Body of pancreas (tissue), 4 donors: Measurements from ENCODE around the gene GDPD4.

Experiments used
- POLR2A ChIP-seq, 3 donors: fragments of 450-650 bp; IDR thresholded peaks; one replicate each; pipeline ENCODE4 v1.6.1; 2016; ENCODE audit warnings: antibody characterized with exemption in 3 of 3, mild to moderate bottlenecking in 2 of 3
- TF ChIP-seq, protein P1 (sequence below), 7 experiments: fragments of 450-650 bp in 4 of 7; fragments of 200-600 bp in 3 of 7; sonication (generic) in 3 of 7; IDR thresholded peaks; one replicate each; pipeline ENCODE4 v1.5.1; 2016 to 2019; ENCODE audit warnings: antibody characterized with exemption in 7 of 7

DNA sequence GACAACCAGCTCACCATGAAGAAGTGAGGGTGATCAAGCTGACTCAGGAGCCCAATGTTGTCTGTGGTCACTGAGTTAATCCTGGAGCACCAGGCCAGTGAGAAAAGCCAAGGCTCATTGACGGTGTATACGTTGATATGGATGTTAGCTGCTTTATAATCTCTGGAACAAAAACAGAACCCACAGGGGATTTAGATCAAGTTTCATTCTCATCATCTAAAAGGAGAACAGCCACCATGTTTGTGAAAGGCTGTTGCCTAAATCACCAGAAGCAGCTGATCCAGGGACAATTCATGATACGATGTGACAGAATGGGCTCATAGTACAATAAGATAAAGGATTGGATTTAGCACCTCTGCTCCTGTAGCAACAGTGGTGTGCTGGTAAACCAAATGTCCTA lies 68.5 kb downstream of the GDPD4 start:
- TF ChIP-seq, protein P1, sequence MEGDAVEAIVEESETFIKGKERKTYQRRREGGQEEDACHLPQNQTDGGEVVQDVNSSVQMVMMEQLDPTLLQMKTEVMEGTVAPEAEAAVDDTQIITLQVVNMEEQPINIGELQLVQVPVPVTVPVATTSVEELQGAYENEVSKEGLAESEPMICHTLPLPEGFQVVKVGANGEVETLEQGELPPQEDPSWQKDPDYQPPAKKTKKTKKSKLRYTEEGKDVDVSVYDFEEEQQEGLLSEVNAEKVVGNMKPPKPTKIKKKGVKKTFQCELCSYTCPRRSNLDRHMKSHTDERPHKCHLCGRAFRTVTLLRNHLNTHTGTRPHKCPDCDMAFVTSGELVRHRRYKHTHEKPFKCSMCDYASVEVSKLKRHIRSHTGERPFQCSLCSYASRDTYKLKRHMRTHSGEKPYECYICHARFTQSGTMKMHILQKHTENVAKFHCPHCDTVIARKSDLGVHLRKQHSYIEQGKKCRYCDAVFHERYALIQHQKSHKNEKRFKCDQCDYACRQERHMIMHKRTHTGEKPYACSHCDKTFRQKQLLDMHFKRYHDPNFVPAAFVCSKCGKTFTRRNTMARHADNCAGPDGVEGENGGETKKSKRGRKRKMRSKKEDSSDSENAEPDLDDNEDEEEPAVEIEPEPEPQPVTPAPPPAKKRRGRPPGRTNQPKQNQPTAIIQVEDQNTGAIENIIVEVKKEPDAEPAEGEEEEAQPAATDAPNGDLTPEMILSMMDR (IDR thresholded peaks at IDR 0.05): no peak
- TF ChIP-seq POLR2A (IDR thresholded peaks at IDR 0.05): no peak
